HG03196 (cell line): ENCODE data around the gene SPATS2L.
"Not testable (repeated sequence)": the region's sequence is repeated elsewhere in the genome, so short reads cannot be mapped to it uniquely, and the experiment has no call there.

ENCODE experiments used
- ATAC-seq: cut with Tn5 transposase; IDR thresholded peaks from one replicate; pipeline ENCODE4 v1.9.1; 2021; ENCODE audit not compliant: unreplicated experiment

The SPATS2L gene

DNA sequence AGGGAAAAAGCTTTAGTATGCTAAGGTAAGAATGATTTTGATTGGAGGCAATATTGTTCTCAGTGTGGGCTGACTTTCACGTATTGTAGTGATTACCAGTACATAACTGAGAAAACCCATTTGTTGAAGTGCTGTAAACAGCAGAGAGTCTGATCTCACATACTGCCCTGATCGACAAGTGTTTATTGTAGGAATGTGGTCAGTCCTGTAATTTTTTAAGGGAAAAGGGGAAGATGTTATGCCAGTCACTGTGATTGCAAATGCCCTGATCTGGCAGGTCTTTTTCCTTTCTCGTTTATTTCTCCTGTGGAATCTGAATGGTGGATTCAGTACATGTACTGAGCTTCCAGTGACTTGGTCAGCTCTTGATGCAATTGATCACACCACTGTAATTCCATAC is 11.5 kb downstream of the SPATS2L start:
- no peak for ATAC-seq

DNA sequence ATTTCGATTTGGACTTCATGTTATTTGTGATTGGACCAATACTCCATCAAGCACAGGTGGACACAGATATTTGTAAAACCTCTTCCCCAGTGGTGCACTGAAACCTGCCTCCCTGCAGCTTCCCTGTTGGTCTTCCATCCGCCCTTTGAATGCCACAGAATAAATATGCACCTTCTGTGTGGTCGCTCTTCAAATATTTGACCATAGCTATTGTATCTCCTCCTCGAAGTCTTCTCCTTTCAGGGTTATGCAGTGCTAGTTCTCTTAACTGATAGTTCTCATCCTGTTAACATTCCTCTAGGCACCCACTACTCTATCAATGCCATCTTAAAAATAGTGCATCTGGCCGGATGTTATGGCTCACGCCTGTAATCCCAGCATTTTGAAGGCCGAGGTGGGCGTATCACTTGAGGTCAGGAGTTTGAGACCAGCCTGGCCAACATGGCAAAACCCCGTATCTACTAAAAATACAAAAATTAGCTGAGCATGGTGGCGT is 12.5 kb downstream of the SPATS2L start:
- ATAC-seq = no peak

DNA sequence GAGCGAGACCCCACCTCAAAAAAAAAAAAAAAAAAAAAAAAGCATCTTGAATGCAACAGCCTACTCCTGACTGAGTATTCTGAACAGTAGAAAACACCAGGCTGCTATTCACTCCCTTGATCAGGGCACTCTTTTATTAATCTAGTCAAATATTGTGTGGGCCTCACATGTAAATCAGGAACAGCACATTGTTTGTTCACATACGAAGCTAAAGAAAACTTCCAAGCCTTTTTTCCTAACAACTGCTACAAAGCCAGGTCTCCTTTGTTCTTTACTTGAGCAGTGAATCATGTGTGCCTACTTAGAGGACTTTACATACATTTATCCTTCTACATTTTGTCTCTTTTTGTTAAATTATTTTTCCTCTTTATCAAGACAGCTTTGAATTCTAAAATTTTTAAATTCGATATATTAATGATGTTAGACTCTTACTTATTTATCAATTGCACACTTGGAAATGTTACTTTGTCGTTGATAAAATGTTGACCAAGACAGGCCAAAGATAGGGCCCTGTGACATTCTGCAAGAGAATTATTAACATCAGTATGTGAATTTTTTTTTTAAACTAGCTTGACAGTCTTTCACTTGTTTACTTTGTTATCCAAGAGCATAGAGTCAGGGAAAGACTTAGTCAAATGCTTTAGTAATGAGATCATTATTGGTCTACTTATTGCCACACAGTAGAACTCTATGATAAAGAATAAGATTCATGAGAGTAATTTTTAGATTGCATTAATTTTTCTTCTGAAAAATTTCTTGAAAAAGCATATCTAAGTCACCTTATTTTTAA is 13.2 kb downstream of the SPATS2L start:
- ATAC-seq = no peak

DNA sequence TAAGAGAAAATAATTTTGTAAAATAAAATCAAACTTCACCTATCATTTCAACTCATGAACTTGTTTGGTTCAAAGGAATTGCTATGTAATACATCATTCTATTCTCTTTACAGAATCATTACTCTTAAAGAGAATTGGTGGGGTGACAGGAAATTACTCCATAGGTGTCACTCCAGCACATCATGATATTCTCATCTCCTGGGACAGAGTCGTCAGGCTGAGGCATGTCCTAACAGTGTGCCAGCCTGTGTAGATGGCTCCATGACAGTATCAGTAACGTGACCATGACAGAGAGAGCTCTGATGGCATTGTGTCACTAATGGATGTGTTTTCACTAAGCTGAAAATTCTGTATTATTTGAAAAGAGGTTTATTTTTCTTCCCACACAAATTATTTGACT is 13.9 kb downstream of the SPATS2L start:
- no peak for ATAC-seq

DNA sequence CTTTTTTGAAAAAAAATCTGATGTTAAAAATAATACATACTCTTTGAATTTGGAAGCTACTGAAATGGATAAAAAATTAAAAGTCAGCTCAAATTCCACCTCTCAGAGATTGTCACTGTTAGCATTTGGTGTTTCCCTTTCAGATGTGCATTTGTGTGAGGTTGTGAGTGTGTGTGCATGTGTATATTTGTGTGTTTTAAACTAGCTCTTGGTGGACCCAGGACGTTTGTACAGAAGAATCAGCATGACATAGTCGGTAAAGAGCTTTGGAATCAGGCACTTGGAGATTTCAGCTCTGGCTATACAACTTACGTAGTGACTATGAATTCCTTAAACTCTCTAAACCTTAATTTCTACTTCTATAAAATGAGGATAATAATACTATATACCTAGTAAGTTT is 14.5 kb downstream of the SPATS2L start:
- ATAC-seq = no peak

DNA sequence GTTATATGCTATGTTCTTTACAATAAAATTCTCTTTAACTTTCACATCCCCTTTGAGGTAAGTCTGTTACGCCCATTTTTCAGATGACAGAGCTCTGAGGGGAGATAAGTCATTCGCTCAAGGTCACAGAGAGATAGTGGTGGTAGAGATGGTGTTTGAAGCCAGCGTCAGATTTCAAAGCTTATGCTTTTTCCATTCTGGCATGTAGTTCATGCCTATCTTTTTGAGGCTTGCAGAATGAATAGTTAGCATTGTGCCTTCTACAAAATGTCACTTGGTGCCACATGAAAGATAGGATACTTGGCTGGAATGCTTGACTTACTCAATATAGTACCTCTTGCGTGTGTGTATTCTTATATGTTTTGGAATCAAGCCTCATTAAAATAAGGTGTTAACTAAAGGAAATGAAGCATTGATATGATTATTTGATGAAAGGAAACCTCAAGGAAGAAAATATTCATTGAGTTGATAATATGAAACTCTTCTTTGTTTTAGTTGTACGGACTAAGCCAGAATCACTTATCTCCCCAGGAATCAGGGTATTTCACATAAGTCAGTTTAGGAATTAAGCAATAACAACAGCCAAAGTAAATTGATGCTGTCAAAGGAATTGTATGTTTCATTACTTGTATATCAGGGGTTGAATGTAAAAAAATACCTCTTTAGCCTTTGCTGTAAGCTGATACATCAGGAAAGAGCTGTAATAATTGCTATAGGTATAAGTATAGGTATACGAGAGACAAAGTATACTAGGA is 15.5 kb downstream of the SPATS2L start:
- no peak for ATAC-seq

DNA sequence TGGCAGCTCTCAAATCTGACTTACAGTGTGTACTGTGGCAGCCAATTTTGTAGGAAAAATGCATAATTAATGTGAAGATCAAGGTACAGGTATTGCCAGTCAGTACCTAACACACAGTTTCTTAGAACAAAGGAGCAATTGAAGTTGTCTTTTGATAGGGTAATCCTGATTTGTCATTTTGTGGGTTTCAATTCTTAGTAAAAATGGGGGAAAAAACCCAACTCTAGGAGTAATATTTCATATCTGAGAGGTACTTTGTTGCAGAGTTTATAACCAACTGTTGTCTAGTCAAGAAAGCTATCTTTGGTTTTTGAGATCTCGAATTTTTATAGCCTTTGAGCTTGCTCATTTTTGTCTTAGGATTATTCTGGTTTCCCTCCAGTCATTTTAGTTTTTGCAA is 16.1 kb downstream of the SPATS2L start:
- ATAC-seq = no peak

DNA sequence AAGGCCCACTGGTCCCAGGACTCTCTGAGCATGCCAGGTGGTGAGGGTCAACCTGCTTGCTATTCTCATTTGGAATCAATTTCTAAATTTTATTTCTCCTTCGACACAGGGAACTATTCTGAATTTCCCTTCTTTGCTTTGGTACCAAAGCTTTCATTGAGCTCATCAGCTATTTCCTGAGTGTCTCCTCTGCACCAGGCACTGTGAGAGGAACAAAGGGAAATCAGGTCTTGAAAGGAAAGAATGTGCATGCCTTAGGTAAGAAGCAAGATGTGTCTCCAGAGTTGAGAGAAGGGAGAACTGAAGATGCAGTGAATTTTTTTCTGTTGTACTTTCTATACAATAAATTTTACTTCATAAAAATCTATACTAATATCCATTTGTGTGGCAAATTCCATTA is 17.9 kb downstream of the SPATS2L start:
- no peak for ATAC-seq

DNA sequence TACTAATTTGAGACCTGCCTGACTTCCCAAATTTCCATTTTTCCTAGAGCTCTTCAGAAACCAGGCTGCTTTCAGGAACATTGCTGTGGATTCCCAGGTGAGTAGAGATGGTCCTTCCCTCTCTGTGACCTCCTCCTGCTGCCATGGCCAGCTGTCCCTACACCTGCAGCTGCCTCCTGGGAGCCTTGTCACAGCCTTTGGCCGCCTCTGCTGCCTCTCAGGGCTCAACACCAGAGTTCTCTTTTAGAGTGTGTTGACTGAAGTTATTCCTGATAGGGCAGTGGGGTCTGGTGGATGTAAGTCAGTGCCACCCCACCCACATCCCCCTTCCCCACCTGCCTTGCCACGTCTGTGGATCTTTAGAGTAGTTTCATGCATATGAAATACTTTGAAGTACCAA is 22.9 kb downstream of the SPATS2L start:
- no peak for ATAC-seq

DNA sequence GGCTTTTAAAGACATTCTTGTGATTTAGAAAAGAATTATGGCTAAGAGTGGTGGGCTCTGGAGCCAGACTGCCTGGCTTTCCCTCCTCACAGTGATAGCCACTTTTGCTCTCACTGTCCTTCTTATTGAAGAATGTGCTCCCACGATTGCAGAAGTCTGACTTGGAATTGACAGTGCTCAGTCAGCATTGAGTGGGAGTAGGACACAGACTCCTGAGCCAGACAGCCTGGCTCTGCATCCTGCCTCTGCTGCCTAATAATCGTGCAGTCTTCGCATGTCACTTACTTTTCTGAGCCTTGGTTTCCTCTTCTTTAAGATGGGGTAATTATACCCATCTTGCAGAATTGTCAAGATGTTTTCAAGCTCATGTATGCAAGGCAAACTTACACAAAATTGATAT is 23.3 kb downstream of the SPATS2L start:
- ATAC-seq = no peak

DNA sequence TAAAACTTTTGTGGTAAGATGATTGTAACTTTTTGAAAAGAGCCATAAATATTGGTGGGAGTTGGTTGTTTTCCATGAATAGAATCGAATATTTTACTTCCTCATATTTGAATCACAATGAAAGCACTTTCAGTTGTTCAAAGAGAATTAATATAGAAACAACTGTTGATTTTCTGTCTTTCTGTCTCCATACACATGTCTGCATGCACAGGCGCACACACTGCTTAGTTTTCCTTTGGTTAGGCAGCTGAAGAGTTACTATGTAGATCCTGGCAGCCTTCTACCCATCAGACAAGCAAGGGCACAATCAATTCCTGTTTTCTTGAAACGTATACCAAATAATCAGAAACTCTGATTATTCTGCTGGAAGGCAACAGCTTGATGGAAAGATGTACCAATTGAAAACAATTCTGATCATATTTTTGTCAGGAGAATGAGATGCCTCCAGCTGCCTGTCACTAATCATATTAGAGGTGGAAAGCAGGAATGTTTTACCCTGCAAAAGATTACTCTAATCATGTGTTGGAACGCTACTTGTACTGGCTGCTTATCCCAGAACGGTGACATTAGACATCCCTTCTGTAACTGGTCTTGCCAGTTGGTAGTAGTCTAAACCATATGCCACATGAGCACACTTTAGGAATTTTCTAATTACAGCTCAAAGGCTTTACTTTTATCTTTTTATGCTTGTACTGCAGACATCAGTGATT is 24.0 kb downstream of the SPATS2L start:
- ATAC-seq = no peak

DNA sequence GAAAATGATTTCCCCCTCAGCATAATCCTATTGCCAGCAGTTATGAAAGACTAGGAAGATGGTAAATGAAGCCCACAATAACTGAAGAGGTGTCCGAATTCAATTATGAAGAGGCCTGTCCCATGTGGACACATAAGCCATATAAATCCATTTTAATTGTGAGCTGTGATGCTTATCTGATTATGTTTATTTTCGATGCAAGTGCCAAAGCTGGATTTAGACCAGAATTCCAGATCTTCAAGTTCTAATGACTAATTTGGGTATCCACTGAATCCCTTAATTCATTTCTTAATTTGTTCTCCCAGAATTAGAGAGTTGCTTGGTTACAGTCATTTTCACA is 24.5 kb downstream of the SPATS2L start:
- no peak for ATAC-seq

DNA sequence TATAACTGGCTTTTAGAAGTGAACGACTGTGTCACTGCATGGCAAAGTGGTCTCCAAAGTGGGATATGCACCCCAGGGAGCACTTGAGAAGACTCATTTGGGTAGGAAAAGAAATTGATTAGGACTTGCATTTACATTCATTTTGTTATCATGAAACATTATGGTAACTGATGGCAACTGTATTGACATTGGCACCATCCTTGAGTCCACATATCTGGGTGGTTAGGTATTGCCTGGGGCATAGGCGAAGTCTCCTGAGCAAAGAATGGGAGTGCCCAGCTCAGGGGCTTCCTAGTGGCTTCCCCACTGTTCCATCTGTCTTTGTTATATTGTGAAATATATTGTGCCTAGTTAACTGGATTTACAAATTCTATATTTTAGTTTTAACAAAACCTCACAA is 29.2 kb downstream of the SPATS2L start:
- no peak for ATAC-seq

DNA sequence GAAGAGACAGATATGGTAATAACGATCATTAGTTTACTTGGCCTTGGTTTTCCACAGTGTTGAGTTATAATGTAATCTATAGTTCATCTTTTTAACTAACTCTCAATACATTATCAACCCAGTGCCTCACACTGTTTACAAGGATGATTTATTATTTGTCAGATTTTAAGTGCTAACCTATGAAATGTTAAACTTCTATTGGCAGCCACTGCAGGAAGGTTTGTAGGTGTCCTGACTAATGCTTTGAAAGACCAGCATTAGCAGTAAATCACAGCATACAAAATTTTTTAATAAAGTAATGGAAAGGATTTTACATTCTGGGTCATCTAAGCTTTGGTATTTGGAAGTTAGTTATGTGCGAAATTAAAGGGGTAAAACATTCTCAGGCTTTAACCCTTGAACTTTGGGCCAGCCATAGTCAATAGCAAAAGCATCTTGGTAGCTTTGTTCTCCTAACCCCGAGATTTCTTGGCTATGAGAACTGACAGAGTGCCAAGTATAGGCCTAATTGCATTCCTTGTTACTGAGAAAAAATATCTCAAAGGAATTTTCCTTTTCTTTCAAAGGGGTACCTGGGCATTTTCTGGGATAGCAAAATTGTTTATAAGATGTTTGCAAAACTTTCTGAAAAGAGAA is 30.6 kb downstream of the SPATS2L start:
- ATAC-seq = no peak

DNA sequence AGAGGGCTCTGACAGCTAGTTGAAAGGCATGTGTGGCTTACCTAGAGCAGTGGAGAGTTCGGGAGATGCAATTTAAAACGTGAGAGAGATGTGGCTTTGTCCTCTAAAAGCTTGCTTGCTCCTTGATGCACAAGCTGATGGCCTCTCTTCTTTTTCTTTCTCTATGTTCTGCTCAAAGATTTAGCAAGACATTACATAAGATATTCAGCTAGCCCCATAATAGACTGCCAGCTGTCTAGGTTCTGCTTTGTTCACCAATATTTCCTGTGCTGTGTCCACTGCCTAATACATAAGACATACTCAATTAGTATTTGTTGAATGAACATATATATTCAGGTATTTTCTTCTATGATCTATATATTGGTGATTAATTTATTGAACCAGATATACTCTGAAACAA is 31.1 kb downstream of the SPATS2L start:
- no peak for ATAC-seq

DNA sequence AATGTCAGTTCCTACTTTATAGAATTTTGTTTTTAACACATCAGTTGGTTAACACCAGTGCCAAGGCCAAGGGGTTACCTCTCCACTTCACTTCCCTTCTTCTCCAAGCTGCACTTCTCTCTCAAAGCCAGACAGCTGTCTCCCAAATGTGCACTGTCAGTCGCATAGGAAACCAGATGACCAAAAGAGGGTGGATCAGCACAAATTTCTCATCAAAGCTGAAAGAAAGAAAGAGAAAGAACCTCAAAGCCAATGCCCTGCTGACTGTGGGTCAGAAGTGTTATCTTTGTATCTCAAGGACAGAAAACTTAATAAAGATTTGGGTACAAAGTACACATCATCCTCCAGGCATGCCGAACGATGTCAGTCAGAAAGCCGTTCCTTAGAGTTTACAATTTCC is 32.2 kb downstream of the SPATS2L start:
- no peak for ATAC-seq

DNA sequence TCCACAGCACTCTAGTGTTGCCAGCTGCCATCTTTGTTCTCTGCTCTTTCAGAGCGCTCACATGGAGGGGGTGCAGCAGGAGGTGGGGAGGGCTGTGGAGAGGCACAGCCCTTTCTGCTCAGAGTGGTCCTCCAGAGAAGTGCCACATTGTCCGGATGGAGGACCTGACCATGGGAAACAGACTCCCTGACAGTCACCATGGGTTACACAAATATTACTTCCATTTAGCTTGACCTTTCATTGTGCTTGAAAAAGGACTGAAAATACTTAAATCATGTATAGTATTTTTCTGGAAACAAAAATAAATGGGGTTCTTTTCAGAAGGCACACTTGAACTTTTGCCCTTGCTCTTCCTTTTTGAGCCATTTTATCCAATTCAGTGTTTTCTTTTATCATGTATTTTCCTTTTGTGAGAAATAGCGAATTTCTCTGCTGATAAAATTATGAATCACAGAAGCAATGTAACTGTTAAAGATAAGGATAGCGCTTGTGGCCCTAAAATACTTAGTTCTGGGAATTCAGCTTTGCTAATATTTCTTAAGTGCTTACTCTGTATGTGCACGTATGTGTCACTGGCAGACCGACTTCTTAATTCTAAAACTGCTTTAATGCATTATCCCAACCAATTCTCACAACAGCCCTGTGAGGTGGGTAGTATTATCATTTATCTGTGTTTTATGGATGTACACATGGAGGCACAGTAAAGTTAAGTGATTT is 34.2 kb downstream of the SPATS2L start:
- no peak for ATAC-seq

DNA sequence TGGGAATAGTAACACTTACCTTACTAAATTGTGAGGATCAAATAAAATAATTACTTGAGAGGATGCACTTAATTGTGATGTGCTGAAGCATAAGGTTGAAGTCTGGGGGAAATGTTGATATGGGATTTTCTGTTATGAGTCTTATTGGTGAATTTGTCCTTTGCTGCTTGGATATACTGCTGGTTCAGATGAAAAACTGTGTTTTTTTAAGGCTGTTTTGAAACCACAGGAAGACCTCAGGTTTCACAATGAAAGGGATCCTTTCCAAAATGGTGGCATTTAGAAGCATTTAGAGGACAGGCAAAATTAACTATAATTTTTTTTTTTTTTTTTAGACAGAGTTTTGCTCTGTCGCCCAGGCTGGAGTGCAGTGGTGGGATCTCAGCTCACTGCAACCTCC is 34.9 kb downstream of the SPATS2L start:
- ATAC-seq = no peak

DNA sequence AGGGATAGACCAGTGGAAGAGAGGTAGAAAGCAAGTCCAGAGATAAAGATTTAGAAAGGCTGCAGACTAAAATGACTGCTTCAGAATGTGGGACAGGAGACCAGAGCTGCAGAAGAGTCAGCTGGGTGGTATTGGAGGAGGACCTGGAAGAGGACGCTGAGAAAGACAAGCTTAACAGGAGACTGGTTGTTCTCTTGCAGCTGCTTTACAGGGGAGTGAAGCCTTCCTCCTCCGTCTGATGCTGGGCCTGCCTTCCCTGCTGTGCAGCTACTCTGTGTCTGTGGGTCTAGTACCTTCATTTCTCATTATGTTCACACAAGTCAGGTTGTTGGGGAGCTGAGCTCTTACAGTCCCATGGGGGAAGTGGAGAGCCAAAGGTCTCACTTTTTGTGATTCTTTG is 35.7 kb downstream of the SPATS2L start:
- no peak for ATAC-seq

DNA sequence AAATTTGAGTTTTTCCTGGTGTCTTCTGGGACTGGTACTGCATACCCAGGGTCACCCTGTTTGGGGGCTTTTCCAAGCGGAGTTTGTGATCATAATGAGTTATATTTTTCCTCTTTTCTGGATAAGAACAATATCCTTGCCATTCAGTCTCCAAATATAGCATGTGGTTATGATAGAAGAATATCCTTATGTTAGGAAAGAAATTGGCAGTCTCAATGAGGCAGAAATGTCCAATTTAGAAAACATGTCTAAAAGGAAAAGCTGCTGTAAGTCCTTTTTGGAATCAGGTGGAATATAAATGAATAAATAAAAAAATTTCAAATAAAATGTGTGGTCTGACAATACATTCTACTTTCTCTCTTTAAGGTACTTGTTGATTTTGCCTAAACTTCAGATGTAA is 36.2 kb downstream of the SPATS2L start:
- no peak for ATAC-seq

DNA sequence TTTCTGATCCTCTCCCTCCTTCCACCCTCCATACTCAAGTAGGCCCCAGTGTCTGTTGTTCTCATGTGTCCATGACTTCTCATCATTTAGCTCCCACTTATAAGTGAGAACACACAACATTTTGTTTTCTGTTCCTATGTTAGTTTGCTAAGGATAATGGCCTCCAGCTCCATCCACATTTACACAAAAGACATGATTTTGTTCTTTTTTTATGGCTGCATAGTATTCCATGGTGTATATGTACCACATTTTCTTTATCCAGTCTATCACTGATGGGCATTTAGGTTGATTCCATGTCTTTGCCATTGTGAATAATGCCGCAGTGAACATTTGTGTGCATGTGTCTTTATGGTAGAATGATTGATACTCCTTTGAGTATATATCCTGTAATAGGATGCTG is 37.7 kb downstream of the SPATS2L start:
- ATAC-seq = not testable (repeated sequence)
